B cell (primary cell): Measurements from ENCODE around the gene PRPS1. TPM values are rescaled to one million over a fixed set of nuclear protein-coding genes. Genes with fewer than 3 reads are reported as not detected.

Source experiments
- ATAC-seq: fragments of 200-7000 bp; cut with Tn5 transposase; one replicate; pipeline ENCODE4 v1.10.0; 2021; ENCODE audit warnings: low read depth, mild to moderate bottlenecking, moderate number of reproducible peaks, moderate library complexity
- CTCF ChIA-PET: fragments of 350-600 bp; sonication (Branson Sonifier 250); formaldehyde crosslinking; loops from one replicate; lab custom pipeline; 2021; ENCODE audit warnings: antibody characterized with exemption, inconsistent platforms; lab: Charles Lee
- POLR2A ChIA-PET: fragments of 350-600 bp; sonication (Branson Sonifier 250); formaldehyde crosslinking; loops from one replicate; lab custom pipeline; 2021; ENCODE audit warnings: antibody characterized with exemption; lab: Charles Lee
- DNase-seq: peaks from one replicate; pipeline ENCODE4 v3.0.0; 2013
- H2AFZ ChIP-seq: 2 replicates; pipeline ENCODE4 v1.6.1; 2012; ENCODE audit warnings: mild to moderate bottlenecking, low read depth, low read length; ENCODE audit not compliant: insufficient read depth, poor library complexity, severe bottlenecking
- H3K27ac ChIP-seq, 2 donors: 1 replicate in 1 of 2; 2 replicates in 1 of 2; pipeline ENCODE4 v1.5.1; 2012 to 2013; ENCODE audit warnings: low read length in 2 of 2, mild to moderate bottlenecking in 2 of 2, moderate library complexity in 1 of 2
- H3K27me3 ChIP-seq, 4 experiments: fragments of 200-600 bp in 1 of 4; sonication (generic) in 1 of 4; replicated peaks in 1 of 4; 1 replicate in 2 of 4; 2 replicates in 2 of 4; pipeline versions ENCODE4 v1.6.1 to v1.7.0; 2013 to 2016; ENCODE audit warnings: low read length in 3 of 4, mild to moderate bottlenecking in 2 of 4, mixed read lengths in 1 of 4, moderate library complexity in 1 of 4; ENCODE audit not compliant: insufficient read depth in 4 of 4, control insufficient read depth in 3 of 4; ENCODE audit errors: control extremely low read depth in 1 of 4
- H3K36me3 ChIP-seq, 2 experiments: replicated peaks in 1 of 2; 1 replicate in 1 of 2; 2 replicates in 1 of 2; pipeline versions ENCODE4 v1.6.1 to v1.7.1; 2013; ENCODE audit warnings: low read length in 1 of 2; ENCODE audit not compliant: insufficient read depth in 2 of 2, control insufficient read depth in 1 of 2; ENCODE audit errors: control extremely low read depth in 1 of 2, extremely low read depth in 1 of 2
- H3K4me1 ChIP-seq, 2 donors: fragments of 200-600 bp in 1 of 2; sonication (generic) in 1 of 2; 1 replicate in 1 of 2; 2 replicates in 1 of 2; pipeline versions ENCODE4 v1.5.1 to v1.6.1; 2013 to 2017; ENCODE audit warnings: low read length in 2 of 2; ENCODE audit not compliant: control insufficient read depth in 2 of 2, insufficient read depth in 2 of 2
- H3K4me2 ChIP-seq: replicated peaks from 2 replicates; pipeline ENCODE3; 2012; ENCODE audit warnings: mild to moderate bottlenecking, low read depth, low read length; ENCODE audit not compliant: poor library complexity, severe bottlenecking
- H3K4me3 ChIP-seq, 5 experiments: fragments of 200-600 bp in 1 of 5; sonication (generic) in 1 of 5; 1 replicate in 3 of 5; 2 replicates in 2 of 5; pipeline versions ENCODE4 v1.5.1 to v1.7.0; 2011 to 2016; ENCODE audit warnings: low read length in 4 of 5, mild to moderate bottlenecking in 4 of 5, low read depth in 2 of 5, control low read depth in 1 of 5, moderate library complexity in 1 of 5; ENCODE audit not compliant: insufficient read depth in 1 of 5; ENCODE audit errors: control extremely low read depth in 1 of 5, extremely low read depth in 1 of 5
- H3K79me2 ChIP-seq: fragments of 200-600 bp; sonication (generic); one replicate; pipeline ENCODE4 v1.6.0; 2016; ENCODE audit warnings: low read length; ENCODE audit not compliant: control insufficient read depth, insufficient read depth
- H3K9ac ChIP-seq: fragments of 200-600 bp; sonication (generic); 2 replicates; pipeline ENCODE4 v1.6.1; 2017; ENCODE audit warnings: mild to moderate bottlenecking, low read length, moderate library complexity
- H3K9me3 ChIP-seq, 3 donors: one replicate each; pipeline versions ENCODE4 v1.6.1 to v1.7.1; 2013; ENCODE audit warnings: low read length in 2 of 3; ENCODE audit not compliant: control insufficient read depth in 2 of 3, insufficient read depth in 1 of 3; ENCODE audit errors: control extremely low read depth in 1 of 3
- H4K20me1 ChIP-seq: 2 replicates; pipeline ENCODE4 v1.6.0; 2012; ENCODE audit warnings: mild to moderate bottlenecking, low read length; ENCODE audit not compliant: insufficient read depth, control insufficient read depth, poor library complexity, severe bottlenecking
- H3K27ac Mint-ChIP-seq: one replicate; pipeline ENCODE4 v1.8.0; 2021; ENCODE audit warnings: mixed read lengths
- H3K27me3 Mint-ChIP-seq: one replicate; pipeline ENCODE4 v1.8.0; 2021; ENCODE audit warnings: mixed read lengths
- H3K4me1 Mint-ChIP-seq: one replicate; pipeline ENCODE4 v1.8.0; 2021; ENCODE audit warnings: mixed read lengths
- H3K4me3 Mint-ChIP-seq: one replicate; pipeline ENCODE4 v1.8.0; 2021; ENCODE audit warnings: mixed read lengths
- H3K9me3 Mint-ChIP-seq: one replicate; pipeline ENCODE4 v1.8.0; 2022; ENCODE audit warnings: mixed read lengths; ENCODE audit not compliant: insufficient read depth
- EZH2 ChIP-seq: IDR thresholded peaks from 2 replicates; pipeline ENCODE4 v1.6.1; 2012; ENCODE audit warnings: borderline replicate concordance, low read depth, mild to moderate bottlenecking, moderate library complexity, low read length; ENCODE audit not compliant: insufficient read depth, poor library complexity, severe bottlenecking
- WGBS: methylation state at CpG from one replicate; pipeline ENCODE4 v1.1.5; 2013; ENCODE audit warnings: missing lambda C conversion rate; ENCODE audit not compliant: insufficient coverage; 5-methylcytosine and 5-hydroxymethylcytosine counted together
- intact Hi-C: fragments of 100-400 bp; cut with micrococcal nuclease; formaldehyde crosslinking; loops from one replicate; pipeline ENCODE4 v1.10.0; 2022
- polyA plus RNA-seq: library from polyadenylated mRNA; depleted of rRNA; stranded (reverse); fragments of >200 nt; gene quantifications from 2 replicates; pipeline ENCODE4 v1.2.3, GENCODE V29; 2012
- total RNA-seq, 2 donors: library from RNA; stranded (reverse); fragments of 120-200 nt in 1 of 2; gene quantifications; 1 replicate in 1 of 2; 2 replicates in 1 of 2; pipeline versions ENCODE4 v1.2.3 to v1.2.4, GENCODE V29; 2013 to 2022
- TF ChIP-seq, protein P1 (sequence below): fragments of 200-600 bp; IDR thresholded peaks from one replicate; pipeline ENCODE4 v1.8.0; 2022; ENCODE audit warnings: antibody characterized with exemption, mild to moderate bottlenecking

The PRPS1 gene
- total and polyA plus RNA-seq, 2 donors (not counting 1 experiment from before 2014, with no cell fraction given), result 42.2 to 52.1 TPM

GRCh38 chrX:107601759-107602158 lies 26.6 kb upstream of the PRPS1 start:
- DNase-seq (no peak), ATAC-seq (no peak)
- H3K4me3 ChIP-seq, result no peak overlapping the region
- ChIA-PET CTCF (no interaction called here), POLR2A (no interaction called here)
- TF ChIP-seq, protein P1, sequence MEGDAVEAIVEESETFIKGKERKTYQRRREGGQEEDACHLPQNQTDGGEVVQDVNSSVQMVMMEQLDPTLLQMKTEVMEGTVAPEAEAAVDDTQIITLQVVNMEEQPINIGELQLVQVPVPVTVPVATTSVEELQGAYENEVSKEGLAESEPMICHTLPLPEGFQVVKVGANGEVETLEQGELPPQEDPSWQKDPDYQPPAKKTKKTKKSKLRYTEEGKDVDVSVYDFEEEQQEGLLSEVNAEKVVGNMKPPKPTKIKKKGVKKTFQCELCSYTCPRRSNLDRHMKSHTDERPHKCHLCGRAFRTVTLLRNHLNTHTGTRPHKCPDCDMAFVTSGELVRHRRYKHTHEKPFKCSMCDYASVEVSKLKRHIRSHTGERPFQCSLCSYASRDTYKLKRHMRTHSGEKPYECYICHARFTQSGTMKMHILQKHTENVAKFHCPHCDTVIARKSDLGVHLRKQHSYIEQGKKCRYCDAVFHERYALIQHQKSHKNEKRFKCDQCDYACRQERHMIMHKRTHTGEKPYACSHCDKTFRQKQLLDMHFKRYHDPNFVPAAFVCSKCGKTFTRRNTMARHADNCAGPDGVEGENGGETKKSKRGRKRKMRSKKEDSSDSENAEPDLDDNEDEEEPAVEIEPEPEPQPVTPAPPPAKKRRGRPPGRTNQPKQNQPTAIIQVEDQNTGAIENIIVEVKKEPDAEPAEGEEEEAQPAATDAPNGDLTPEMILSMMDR, result no peak
- TF ChIP-seq EZH2, result no peak
- no peak overlapping the region for H3K9ac ChIP-seq
- no peaks in the 10 kb centered on the region for H4K20me1 ChIP-seq
- WGBS, result 97% methylated on average over 9 of the region's 16 CpGs
- no peak overlapping the region for H2AFZ ChIP-seq
- H3K4me1 ChIP-seq, result no peaks in the 10 kb centered on the region
- H3K4me2 ChIP-seq, result no peak overlapping the region
- no peaks in the 10 kb centered on the region for H3K27me3 ChIP-seq
- no peaks in the 10 kb centered on the region for H3K36me3 ChIP-seq
- Mint-ChIP-seq H3K9me3 (no peaks in the 10 kb centered on the region), H3K4me1 (no peaks in the 10 kb centered on the region), H3K27me3 (no peaks in the 10 kb centered on the region), H3K27ac (no peak overlapping the region), H3K4me3 (no peak overlapping the region)
- H3K27ac ChIP-seq, result no peak overlapping the region
- intact Hi-C loops, result no loop called here
- no peaks in the 10 kb centered on the region for H3K79me2 ChIP-seq
- H3K9me3 ChIP-seq, result no peaks in the 10 kb centered on the region

- ChIA-PET CTCF (no interaction called here), POLR2A (no interaction called here)
- Histone ChIP-seq H3K27ac (no peak overlapping the region), H3K9ac (no peak overlapping the region), H3K27me3 (no peaks in the 10 kb centered on the region), H3K4me2 (no peak overlapping the region), H2AFZ (no peak overlapping the region), H3K4me1 (no peaks in the 10 kb centered on the region), H3K4me3 (no peak overlapping the region), H4K20me1 (no peaks in the 10 kb centered on the region), H3K79me2 (no peaks in the 10 kb centered on the region), H3K9me3 (no peaks in the 10 kb centered on the region), H3K36me3 (no peaks in the 10 kb centered on the region)
- Mint-ChIP-seq H3K27ac (no peak overlapping the region), H3K9me3 (no peaks in the 10 kb centered on the region), H3K27me3 (no peaks in the 10 kb centered on the region), H3K4me1 (no peaks in the 10 kb centered on the region), H3K4me3 (no peak overlapping the region)
- 98% methylated on average over 11 of the region's 21 CpGs for WGBS
- TF ChIP-seq EZH2, result no peak
- TF ChIP-seq, protein P1, result no peak
- intact Hi-C loops, result no loop called here
- DNase-seq (no peak), ATAC-seq (no peak)
Observed at GRCh38 chrX:107602694-107603239, 25.5 kb upstream of the PRPS1 start.
